OCI-M2 (cell line): ENCODE data around the gene EDN2.

ENCODE experiments used
- DNase-seq: peaks from one replicate; lab custom pipeline; 2025; ENCODE audit not compliant: unreplicated experiment; lab: John Stamatoyannopoulos, UW

EDN2 gene

DNA sequence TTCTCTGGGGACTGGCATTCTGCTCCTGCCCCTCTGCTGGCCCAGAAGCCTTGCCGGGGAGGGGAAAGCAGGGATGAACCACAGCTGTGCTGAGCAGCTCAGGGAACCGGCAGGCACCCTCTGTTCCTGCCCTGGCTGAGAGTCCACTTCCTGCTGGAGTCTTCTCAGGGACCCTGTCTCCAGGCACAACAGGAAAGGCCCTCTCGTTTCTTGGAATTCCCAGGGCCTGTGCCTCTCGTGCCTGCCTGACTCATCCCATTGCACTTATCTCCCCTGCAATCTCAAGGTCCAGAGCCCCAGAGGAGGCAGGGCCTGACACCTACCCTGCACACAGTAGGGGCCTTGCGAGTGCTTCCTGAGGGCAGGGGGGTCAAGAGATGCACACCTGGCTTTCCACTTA, 1.1 kb upstream of the EDN2 start:
- no peak for DNase-seq

DNA sequence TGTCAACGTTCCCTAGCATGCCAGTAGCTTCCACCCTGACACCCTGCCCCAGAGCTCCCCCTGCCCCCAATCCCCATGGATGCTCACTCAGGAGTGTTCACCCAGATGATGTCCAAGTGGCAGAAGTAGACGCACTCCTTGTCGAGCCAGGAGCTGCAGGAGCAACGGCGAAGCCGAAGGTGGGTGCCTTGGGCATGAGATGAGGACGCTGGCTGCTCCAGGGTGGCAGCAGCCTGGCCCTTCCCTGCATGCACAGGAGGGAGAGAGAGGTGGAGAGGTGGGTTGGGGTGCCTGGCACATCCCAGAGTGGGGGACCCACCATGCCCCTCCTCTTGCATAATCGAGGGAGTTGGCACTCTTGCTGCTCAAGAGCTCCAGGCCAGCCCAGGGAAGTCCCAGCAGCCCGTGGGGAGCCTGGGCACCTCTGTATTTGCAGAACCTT, 502 bp downstream of the EDN2 start:
- no peak for DNase-seq

DNA sequence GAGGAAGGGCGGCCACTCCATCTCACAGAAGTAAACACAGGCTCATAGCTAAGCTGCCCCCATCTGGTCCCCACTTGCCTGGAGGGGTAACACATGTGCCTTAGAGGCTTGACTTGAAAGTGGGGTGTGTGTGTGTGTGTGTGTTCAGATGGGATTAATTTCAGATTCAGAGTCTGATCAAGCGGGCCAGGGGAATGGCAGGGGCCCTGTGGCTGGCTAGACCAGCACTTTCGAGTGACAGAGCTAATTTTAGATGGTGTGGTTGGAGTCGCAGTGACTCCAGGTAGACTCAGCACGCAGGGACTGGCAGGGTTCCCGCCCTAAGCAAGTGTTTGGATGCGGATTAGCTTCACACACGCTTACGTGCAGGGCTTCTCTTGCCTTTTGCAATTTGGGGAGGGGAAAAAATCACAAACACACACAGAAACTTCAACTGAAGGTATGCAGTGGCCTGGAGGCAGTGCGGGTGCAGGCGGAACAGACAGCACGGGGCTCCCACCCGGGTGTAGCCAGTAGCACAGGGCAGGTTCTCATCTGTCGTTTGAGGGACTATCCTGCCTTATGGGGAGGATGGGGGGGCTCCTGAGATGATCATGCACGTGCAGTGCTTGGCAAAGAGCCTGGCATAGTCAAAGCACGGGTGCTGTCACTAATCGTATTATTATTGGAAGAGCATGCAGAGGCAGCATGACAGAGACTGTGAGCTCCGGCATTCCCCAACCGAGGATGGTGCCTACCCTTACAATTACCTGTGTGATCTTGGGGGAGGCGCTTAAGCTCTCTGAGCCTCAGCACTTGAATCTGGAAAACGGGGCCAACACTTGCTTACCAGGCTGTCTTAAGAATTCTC, 1.3 kb downstream of the EDN2 start:
- DNase-seq: no peak

DNA sequence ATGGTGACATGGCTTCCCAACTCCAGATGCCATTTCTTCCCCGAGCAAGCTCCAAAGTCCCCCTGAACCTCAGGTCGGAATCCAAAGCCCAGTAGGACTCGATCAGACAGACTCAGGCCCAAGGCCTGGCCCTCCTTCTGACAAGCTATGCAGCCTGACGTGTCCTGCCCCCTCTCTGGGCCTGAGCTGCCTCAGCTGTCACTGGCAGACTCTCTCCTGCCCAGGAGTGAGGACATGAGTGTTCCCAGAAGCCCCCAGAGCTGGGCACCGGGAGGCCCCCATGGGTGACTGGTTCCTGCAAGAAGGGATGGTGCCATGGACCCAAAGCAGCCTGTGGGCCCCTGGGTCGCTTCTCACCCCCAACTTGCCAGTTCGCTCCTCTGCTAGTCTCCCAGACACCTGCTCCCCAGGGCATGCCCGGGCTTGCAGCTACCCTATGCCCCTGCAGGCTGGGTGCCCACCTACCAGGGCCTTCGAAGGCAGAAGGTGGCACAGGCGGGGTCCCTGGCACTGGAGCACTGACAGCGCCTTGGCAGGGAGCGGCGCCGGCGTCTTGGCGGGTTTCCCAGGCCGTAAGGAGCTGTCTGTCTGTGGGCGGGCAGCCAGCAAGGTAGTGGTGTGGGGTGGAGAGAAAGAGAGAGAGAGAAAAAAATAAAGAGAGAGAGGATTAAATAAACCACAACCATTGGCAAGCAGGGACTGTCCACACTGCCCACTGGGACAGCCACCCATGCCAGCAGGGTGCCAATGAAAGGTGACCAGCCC, 2.3 kb downstream of the EDN2 start:
- no peak for DNase-seq

DNA sequence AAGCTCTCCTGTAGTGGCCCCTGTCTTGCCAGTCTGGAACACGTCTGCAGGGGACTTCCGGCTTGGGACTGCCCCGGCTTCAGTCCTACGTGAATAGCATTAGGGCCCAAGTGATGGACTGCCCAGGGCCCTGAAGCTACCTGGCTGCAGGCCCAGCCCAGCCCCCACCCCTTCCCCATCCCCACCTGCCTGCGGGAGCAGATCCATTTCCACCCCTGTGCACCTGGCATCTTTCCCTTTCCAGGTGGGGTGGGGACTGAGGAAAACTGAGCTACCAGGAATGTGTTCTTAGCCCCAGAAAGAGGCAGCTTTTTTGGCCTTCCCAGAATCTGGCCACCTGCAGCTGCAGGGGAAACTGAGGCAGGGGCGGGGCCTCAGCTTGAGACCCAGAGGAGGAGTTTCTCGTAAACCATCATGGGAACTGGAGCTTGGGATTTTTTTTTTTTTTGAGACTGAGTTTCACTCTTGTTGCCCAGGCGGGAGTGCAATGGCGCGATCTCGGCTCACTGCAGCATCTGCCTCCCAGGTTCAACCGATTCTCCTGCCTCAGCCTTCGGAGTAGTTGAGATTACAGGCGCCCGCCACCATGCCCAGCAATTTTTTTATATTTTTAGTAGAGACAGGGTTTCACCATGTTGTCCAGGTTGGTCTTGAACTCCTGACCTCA, 3.2 kb downstream of the EDN2 start:
- no peak for DNase-seq

DNA sequence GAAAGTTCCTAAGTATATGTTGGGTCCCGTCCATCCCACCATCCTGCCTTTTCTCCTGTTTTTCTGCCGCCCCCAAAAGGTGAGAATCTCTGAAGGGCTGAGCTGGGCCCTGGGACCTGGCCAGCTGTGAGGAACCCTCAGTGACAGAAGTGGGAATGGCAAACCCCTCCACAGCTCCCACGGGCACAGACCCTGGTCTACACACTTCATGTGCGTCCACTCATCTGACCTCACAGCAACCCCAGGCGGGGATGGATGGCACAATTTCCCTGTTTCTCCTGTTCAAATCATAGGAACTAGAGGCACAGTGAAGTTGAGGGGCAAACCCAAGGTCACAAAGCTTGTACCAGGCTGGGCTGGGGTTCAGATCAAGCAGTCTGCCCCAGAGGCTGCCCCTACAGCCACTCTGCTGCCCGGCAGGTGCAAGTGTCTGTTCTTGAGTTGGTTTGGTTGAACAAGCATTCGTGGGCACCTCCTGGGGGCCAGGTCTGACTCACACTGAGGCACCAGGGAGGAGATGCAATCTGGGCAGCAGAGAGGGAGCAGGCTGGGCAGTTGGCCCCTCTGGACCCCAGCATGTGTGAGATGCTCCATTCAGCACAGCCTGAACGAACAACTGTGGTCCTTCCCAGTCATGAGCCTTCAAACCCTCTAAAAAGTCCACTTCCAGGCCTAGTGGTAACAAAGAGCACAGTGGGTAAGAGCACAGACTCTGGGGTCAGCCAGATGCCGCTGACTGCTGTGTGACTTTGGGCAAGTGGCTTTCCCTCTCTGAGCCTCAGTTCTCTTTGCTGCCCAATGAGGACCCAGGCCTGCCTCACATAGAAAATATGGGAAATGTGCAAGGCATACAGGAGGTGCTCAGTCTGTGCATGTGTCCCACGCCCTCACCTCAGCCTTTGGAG, 4.0 kb downstream of the EDN2 start:
- no peak for DNase-seq

DNA sequence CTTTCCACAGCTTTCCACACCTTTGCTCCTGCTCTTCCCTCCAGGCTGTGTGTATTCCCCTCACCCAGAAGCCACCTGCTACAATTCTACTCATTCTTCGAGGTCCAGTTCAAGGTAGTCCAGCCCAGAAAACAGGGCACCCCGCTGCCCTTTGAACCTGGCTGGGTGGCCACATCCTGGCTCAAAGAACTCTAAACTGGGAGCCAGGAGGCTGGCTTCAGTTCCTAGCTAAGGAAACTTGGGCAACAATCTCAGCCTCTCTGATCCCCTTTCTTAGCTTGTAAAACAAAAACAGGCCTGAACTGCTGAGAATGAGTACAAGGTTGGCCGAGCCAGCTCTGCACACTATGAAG, 4.7 kb downstream of the EDN2 start:
- DNase-seq: no peak

DNA sequence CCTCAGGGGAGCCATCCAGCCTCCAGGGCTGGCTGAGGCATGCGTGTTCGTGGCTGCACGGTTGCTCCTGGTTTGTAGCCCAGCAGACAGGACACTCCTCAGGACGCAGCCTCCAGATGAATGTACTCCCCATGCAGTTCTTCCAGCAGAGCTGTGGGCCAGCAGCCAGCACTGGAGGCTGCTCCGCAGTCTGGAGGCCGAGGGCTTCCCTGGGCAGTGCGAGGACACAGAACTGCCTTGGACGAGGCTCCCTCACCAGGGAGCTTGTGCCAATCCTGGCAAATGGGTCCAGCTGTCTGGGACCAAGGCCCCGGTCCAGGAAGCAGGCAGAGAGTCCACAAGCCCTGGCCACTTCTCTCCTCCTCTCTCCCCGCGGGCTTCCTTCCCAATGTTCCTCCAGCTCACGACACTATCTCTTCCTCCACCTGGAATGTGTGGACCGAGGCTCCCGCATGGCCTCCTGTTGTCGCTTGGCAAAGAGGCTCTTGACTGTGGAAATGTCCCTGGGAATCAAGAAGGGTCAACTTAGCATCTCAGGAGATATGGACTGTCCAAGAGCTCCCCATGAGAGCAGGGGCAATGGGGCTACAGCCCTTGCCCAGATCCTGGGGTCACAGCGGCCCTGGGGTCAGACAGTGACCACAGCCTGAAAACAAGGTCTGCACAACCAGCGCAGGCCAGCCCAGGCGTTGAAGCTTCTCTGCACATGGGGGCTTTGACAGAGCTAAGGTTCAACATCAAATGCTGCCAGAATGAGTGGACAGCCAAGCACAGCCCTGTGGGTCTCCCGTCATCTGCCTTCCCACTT, 5.3 kb downstream of the EDN2 start:
- DNase-seq: no peak

DNA sequence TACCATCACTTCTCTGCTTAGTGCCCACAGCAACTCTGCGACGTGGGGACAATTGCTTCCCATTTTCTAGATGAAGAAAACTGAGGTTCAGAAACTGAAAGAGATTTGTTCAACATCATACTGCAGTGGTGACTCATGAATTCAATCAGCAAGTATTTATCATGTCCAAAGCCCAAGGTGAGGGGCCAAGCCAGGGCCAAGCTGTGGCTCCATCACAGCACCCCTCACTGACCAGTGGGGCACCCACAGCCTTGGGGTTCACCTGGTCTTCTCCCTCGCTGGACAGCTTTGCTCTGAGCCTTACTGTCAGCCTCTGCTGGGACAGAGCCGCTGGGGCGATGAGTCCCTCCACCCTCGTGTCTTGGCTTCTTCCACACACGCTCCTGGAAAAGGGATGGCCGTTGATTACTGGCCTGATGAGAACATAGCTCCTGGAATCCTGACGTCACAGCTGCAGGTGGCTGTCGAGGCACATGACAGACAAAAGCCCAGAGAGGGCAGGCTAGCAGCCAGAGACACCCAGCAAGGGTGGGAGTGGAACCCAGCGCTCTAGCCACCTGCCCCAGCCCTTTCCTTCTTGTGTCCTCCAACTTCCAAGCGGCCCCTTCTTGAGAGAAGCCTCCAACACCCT, 6.2 kb downstream of the EDN2 start:
- no peak for DNase-seq

DNA sequence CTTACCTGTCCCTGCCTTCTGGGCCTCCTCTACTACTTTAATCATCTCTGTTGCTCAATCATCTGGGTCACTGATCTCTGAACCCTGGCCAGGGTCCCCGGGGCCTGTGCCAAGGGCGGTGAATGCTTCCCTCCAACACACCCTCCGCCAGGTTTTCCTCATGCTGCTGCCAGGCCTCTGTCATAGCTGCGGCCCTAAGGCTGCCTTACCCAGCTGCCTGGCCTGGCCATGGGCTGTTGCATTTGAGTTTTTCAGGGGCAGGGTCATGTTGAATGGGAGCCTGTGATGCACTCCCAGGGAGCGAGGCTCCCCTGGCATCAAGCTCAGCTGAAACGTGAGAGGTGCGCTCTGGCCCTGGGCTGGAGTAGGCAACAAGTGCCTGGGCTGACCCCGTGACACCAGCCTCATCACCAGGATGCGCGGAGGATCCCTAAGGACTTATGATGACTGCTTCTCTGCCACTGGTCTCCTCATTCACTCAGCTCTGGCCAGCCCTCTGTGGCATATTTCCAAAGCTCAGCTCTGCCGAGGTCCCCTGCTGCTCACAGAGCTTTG, 7.6 kb downstream of the EDN2 start:
- no peak for DNase-seq

DNA sequence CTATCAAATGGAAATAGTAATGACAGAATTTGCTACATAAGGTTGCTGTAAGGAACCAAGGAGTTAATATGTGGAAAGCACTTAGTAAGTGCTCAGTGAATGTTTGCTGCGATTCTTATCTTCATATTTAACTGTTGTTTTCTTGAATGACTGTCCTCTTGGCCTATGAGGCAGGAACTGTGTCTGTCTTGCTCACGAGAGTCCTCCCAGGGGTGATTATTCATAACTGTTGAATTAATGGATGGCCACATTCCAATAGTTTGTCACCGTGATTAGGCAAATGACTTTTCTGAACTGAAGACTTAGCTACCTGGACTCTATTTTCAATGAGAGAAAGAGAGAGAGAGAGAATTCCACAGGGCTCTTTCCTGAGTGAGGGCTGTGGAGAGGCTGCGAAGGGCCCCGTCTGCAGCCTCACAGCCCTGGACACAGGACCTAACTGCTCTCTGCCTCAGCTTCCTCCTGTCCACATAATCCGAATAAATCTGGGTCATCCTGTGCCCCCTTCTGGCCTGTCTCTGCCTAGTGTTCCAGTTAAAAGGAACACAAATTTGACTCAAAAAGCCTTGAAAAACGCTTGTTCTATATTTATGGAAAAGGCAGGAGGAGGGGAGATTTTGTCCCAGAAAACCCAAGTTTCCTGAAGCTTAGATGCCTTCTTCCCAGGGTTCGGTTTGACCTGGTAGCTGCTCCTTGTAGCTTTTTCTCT, 8.5 kb downstream of the EDN2 start:
- DNase-seq: no peak

DNA sequence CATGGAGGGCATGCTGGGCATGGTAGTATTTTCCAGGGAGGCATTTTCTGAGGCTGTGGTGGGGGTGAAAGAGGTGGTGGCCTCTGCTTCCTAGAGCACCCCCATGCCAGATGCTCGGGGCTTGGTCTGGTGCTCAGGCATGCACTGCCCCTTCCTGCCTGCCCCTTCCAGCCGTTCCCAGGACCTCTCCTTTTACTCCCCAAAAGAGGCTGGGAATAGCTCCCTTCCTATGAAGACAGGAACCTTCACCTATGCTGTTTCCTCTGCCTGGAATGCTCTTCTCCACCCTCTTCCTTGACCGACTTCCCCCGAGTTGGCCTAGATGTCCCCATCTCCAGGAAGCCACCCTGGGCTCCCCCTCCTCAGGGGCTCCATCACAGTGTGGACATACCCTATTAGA, 9.1 kb downstream of the EDN2 start:
- DNase-seq: no peak

DNA sequence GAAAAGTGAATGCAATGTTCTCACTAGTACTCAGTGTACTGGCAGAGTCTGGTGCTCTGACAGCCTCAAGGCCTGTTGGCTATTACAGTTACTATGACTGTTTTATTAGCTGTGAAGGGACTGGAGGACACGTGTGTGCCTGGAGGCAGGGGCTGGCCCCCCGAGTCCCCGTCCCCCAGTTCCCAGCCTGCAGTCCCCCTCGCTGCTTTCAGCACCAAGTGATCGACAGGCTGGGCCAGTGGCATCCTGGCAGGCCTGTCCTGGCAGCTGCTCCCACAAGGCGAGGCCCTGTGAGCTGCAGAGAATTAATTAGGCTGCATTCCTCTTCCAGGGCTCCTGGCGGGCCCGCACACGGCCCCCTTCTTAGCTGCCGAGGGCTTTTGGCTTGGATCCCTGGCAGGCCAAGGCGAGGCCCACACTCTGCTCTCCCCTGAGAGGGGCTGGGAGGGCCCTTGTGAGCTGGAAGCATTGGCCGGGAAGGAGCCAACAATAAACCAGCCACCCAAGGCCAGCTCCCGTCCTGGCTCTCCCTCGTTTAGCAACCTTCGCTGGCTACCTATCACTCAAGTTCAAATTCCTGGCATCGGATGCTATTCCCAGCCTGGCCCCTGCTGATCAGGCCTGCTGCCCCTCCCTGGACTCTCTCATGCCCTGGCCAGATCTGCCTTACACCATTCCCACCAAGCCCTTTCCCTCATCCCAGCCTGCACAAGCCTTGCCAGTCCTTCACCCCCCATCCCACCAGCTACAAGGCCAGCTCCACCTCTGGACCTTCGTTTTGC, 9.8 kb downstream of the EDN2 start:
- no peak for DNase-seq

DNA sequence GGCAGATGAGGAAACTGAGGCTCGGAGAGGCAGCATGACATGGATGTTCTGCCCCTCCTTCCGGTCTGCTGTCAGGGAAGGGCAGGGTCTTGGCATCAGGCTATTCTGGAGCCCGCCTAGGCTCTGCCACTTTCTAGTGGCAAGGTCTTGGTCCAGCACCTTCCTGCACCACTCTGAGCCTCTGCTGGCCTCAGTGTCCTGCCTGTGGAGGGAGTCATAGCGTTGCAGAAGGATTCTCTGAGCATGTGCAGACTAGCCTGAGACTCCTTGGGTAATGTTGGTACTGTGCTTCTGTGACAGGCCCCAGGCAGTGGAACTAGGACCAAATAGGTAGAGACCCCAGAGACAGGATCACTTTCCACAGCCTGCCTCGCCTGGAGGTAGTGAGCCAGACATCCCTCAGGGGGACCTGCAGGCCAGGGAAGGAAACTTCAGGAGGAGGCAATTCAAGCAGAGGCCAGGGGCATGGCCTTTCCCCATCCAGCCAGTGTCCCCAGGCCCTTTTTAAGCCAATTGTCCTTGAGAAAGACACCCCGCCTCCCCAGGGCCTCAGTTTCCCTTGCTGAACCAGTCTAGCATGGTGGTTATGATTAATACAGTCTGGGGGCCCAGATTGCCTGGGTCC, 10.6 kb downstream of the EDN2 start:
- DNase-seq: no peak

DNA sequence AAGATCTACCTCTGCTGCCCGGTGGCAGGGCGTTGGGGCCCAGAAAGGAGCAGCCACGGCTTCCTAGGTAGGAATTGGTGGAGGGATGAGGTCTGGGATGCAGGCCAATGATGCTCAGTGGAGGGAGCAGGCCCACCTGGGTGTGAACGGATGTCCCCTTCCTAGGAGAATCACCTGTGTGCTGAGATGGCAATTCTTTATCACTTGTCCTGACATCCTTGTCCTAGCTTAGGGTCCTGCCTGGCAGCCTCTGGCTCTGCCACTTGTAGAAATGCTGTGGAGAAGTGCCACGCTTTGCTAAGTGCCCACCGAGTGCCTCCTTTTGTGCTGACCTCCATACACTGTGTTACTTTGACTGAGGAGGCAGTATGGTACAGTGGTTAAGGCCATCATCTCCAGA, 12.8 kb downstream of the EDN2 start:
- no peak for DNase-seq

DNA sequence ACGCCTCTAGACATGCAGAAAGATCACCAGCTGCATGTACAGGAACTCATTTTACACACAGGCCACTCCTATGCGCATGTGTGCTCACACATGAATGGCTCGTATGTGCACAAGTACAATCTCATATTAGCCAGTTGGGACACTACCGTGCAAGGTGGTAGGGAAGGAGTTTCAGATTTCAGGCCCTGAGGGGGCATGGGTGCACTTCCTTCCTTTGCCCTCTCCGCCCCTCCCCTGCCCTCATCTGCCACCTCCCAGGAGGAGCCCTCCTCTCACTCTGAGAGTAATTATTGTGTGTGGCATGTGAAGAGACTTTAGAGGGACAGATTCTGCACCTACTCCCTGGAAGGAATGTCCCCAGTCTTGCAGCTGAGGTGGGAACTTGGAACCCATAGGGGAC, 14.8 kb downstream of the EDN2 start:
- DNase-seq: no peak

DNA sequence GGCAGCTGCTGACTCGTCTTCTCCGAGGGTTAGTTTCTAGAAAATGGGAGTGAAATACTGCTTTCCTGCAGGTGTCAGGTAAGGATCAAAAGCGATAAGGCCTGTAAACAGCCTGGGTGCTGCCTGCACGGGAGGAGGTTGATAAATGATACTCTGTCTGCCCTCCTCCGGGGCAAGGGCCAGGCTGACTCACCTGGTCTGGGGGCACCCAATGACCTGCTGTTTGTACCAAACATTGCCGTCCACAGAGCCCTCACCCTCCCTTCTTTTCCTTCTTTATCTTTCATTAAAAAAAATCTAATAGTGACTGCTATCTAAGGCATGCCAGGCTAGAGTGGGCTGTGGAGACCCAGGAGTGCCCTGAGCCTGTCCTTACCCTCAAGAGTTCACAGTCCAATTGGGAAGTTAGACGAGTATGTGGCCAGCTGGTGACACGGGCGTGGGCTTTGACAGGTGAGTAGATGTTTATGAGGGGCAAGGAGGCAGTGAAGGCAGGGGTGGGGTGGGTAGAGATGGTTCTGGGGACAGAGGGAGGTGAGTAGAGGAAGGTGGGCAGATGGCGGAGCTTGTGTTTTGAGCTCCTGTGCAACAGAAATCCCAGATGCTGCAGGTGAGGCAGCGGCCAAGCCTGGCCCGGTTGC, 16.2 kb downstream of the EDN2 start:
- DNase-seq: no peak
